Left colon (tissue), 2 donors: ENCODE measurements around the gene COL2A1. TPM values are rescaled to one million over a fixed set of nuclear protein-coding genes. Genes with fewer than 3 reads are reported as not detected.

Experiments
- ATAC-seq: fragments of 200-7000 bp; cut with Tn5 transposase; one replicate; pipeline ENCODE4 v1.9.1; 2020; ENCODE audit warnings: mild to moderate bottlenecking, moderate library complexity
- DNase-seq, 2 donors: peaks; one replicate each; pipeline ENCODE4 v3.0.0-alpha.2; 2020
- intact Hi-C, 2 donors: fragments of 100-400 bp; cut with DNase I in 1 of 2; cut with micrococcal nuclease in 1 of 2; formaldehyde crosslinking; loops; one replicate each; pipeline versions ENCODE4 v1.11.2 to v1.14.0; 2022; cut with DNase I, micrococcal nuclease
- total RNA-seq, 2 donors: library from RNA; stranded (reverse); fragmentation: NEBNext Ultra II Directional; extraction: Animal tissue kit (Norgen Biotek cat#: 25700); gene quantifications; one replicate each; pipeline ENCODE4 v1.2.1, GENCODE V29; 2021
- donor health status: DM: no; HTN: no; CAD: no.
- donor health status: DM: yes; HTN: yes; CAD: no.

The COL2A1 gene
- total RNA-seq, 2 donors from 2014 or later: 0.95 to 1.2 TPM

DNA sequence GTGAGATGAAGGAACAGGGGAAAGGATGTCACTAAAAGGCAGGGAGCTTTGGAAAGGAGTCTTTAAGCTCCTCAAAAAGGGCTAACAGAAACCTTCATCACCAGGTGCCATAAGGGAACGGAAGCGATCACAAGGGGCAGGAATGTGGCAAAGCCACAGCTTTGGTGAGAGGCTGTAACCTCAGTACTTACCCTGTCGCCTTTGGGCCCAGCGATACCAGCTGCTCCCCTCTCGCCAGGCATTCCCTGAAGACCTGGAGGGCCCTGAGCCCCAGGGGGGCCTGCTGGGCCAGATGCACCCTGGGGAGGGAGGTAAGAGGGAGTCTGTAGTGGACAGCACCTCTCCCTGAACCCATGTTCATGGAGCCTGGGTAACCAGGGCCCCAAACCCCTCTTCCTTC is 22.0 kb downstream of the COL2A1 start:
- intact Hi-C loops: no loop called here

GRCh38 chr12:47981496-47982260 is 22.6 kb downstream of the COL2A1 start:
- ATAC-seq (peak; percentile 88), DNase-seq (peak; percentile 51 to 68)
- intact Hi-C loops: no loop called here

More for the DNA sequence above, 22.0 kb downstream of the COL2A1 start:
- no peak for DNase-seq
- no peak for ATAC-seq

DNA sequence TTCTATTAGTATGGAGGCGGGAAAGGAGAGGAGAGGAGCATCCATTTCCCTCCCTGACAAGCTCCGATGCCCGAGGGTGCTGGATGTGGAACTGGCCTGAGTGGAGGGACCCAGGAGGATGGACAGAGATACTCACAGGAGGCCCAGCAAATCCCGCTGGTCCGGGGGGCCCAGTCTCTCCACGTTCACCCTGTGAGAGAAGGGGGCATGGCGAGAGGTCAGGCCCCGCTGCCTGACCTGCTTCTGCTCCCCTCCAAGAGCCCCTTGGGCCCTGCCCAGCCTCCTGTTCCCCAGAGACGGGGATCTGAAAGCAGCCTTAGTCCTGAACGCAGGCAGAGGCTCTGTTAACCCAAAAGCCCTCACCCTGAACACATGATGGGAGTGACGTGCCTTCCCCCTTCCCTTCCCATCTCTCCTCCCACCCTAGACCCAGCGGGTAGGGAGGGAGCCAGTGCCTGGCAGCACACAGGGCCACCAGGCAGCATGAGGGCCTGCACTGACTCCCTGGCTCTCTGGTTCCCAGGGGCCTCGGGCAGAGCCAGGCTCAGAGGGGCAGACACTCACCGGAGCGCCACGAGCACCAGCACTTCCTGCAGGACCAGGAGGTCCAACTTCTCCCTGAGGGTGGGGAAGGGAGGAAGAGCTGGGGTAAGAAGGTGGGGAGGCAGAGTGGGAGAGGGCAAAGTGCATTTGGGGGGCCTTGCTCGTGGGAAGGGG is 23.3 kb downstream of the COL2A1 start:
- peak; percentile 41 for ATAC-seq
- intact Hi-C loops: no loop called here
- DNase-seq: no peak

GRCh38 chr12:47980197-47980596 is 24.1 kb downstream of the COL2A1 start:
- ATAC-seq: no peak
- DNase-seq: no peak
- intact Hi-C loops: no loop called here

- intact Hi-C loops: no loop called here
- DNase-seq: no peak
- ATAC-seq: no peak
These were observed 24.6 kb downstream of the COL2A1 start for GRCh38 chr12:47979686-47980085.

GRCh38 chr12:47979166-47979565 is 25.1 kb downstream of the COL2A1 start:
- intact Hi-C loops: no loop called here
- ATAC-seq (no peak), DNase-seq (no peak)

DNA sequence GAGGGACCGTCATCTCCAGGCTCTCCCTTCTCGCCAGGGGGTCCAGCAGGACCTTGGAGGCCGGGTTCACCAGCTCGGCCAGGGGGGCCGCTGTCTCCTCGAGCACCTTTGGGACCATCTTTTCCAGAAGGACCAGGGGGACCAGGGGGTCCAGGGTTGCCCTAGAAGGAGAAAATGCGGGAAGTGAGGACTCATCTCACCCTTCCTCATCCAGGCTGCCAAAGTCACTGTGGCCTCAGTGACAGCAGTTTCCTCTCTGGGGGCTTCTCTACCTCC is 25.7 kb downstream of the COL2A1 start:
- no peak for ATAC-seq
- intact Hi-C loops: no loop called here
- DNase-seq: no peak

DNA sequence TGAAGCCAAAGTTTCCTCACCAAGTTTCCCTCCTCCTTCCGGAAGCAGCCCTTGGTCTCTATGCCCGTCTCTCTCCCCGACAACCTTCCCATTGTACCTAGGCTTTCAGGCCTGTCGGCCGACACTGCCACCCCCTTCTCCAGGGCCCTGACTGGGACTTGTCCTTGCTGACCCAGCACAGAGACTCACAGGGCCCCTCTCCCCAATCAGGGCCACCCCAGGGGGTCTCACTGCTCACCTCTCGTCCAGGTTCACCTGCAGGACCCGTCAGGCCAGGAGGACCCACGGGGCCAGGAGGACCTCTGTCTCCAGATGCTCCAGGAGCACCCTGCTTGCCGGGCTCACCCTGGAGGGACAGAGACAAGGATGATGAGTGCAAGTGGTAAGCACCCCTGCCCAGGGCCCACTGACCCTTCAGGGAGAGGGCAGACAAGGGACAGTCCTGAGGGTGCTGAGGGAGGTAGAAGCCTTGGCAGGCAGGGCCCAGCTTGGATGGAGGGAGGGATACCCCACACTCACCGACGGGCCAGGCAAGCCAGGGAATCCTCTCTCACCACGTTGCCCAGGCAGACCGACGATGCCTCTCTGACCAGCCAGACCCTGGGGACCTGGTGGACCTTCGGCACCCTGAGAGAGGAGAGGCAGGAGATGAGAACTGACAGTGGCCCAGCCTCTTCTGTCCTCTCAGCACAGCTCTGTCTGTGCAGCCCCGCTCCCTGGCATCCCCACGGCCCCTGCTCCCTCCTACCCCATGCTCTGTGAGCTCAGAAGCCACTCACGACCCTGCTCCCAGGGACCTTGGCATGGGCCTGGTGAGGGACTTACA is 26.3 kb downstream of the COL2A1 start:
- ATAC-seq (no peak), DNase-seq (no peak)
- intact Hi-C loops: no loop called here

GRCh38 chr12:47977046-47977771 is 27.1 kb downstream of the COL2A1 start:
- no peak for ATAC-seq
- no peak for DNase-seq
- intact Hi-C loops: no loop called here

- intact Hi-C loops: no loop called here
- DNase-seq: no peak
- ATAC-seq: no peak
These were observed 28.5 kb downstream of the COL2A1 start for GRCh38 chr12:47975816-47976215.

GRCh38 chr12:47975036-47975620 is 29.1 kb downstream of the COL2A1 start:
- intact Hi-C loops: no loop called here
- DNase-seq (no peak), ATAC-seq (no peak)

DNA sequence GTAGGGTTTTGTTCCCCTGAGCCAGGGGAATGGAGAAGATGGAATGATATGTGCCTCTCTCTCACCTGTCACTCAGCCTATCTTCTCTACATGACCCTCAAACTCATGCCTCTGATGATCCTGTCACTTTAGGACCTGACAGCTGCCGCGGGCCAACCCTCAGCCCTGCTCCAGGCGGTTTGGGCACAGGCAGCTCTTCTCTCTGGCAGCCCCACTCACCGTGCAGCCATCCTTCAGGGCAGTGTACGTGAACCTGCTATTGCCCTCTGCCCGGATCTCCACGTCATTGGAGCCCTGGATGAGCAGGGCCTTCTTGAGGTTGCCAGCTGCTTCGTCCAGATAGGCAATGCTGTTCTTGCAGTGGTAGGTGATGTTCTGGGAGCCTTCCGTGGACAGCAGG is 30.4 kb downstream of the COL2A1 start:
- ATAC-seq (no peak), DNase-seq (no peak)
- intact Hi-C loops: no loop called here

DNA sequence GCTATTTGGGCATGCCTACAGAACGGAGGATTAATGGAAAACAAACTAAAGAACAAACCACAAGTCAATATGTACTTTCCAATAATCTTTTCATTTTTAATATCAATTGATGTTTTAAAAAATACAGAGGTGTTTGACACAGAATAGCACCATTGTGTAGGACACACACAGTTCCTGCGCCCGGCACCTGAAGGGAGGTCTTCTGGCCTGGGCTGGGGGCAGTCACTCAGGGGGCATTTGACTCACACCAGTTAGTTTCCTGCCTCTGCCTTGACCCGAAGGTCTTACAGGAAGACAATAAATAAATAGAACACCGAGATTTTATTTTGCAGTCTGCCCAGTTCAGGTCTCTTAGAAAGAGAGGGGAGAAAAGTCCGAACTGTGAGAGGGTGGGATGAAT is 31.4 kb downstream of the COL2A1 start:
- DNase-seq: no peak
- ATAC-seq: no peak
- intact Hi-C loops: no loop called here

DNA sequence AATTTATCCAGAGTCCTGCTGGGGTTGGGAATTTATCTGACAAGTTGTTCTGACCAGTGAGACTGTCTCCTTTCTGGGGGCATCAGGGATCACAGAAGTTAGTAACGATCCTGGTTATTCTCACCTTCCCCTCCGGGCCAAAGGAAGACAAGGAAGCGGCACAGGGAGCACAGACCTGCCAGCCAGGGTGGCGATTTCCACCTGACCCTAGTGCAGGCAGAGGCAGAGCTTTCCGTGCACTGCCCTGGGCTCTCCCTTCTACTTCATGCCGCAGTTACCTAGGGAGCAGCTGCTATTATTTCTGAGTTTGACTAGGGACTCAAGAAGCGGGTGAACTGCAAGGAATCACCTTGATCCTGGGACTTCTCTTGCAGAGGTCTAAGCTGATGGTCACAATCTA is 33.4 kb downstream of the COL2A1 start:
- ATAC-seq (no peak), DNase-seq (no peak)
- intact Hi-C loops: no loop called here

DNA sequence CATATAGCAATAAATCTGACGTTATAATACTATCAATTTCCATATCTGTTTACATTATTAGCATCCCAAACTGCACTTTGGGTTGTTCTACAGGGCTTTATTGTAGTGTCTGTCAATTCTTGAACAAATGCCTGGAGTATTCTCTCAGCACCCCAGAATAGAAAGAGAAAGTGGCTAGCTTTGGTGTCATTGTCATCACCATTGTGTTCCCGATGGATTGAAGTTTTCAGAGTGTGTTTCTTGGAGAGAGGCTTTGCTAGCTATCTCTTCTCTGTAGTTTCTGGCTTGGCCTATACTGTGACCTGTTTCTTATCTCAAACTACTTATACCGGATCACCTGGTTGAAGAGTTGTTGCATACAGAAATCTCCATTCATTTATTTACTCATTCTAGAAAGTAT is 34.4 kb downstream of the COL2A1 start:
- DNase-seq (no peak), ATAC-seq (no peak)
- intact Hi-C loops: no loop called here

GRCh38 chr12:47967461-47968321 is 36.6 kb downstream of the COL2A1 start:
- intact Hi-C loops: no loop called here
- DNase-seq: no peak

GRCh38 chr12:47965581-47965980 is 38.7 kb downstream of the COL2A1 start:
- ATAC-seq (peak; percentile 78), DNase-seq (peak in 1 of 2 donors; percentile 78)
- intact Hi-C loops: no loop called here

More at GRCh38 chr12:47967461-47968321, 36.6 kb downstream of the COL2A1 start:
- ATAC-seq: no peak
